HS-27A (cell line): ENCODE measurements around the gene SETDB1.
A peak's percentile ranks its signal among the peaks of the same experiment; 100 is the strongest.

ENCODE experiments used
- DNase-seq: peaks from one replicate; pipeline ENCODE4 v3.0.0-alpha.2; 2012; ENCODE audit warnings: low read depth, missing footprints

The SETDB1 gene

GRCh38 chr1:151003180-151003579 is 77.0 kb downstream of the SETDB1 start:
- DNase-seq = no peak

- no peak for DNase-seq
Measured at GRCh38 chr1:151005729-151006319, 79.7 kb downstream of the SETDB1 start.

GRCh38 chr1:151006327-151007052 is 80.3 kb downstream of the SETDB1 start, which contains the start of gene MINDY1:
TSS of gene MINDY1 (minus strand) at chr1:151006902. CDS start at chr1:151002617, 4,285 bp downstream.
- DNase-seq = peak; percentile 57

GRCh38 chr1:151007853-151008243 is 81.7 kb downstream of the SETDB1 start:
- no peak for DNase-seq

- peak; percentile 73 for DNase-seq
Measured at GRCh38 chr1:151008244-151009205, 82.4 kb downstream of the SETDB1 start, which contains the start of gene PRUNE1. TSS of gene PRUNE1 (plus strand) at chr1:151008449. CDS start at chr1:151008633, 184 bp downstream.

- DNase-seq = no peak
Measured at GRCh38 chr1:151009206-151009587, 83.0 kb downstream of the SETDB1 start.

- DNase-seq = no peak
Measured at GRCh38 chr1:151009674-151010345, 83.6 kb downstream of the SETDB1 start.

GRCh38 chr1:151010346-151010726 is 84.2 kb downstream of the SETDB1 start:
- no peak for DNase-seq

GRCh38 chr1:151011154-151011850 is 85.1 kb downstream of the SETDB1 start:
- DNase-seq = no peak

- no peak for DNase-seq
Measured at GRCh38 chr1:151012684-151013471, 86.7 kb downstream of the SETDB1 start.

GRCh38 chr1:151013518-151013917 is 87.4 kb downstream of the SETDB1 start:
- DNase-seq = no peak
